ENCODE data around the gene WDR64.

Gene WDR64

DNA sequence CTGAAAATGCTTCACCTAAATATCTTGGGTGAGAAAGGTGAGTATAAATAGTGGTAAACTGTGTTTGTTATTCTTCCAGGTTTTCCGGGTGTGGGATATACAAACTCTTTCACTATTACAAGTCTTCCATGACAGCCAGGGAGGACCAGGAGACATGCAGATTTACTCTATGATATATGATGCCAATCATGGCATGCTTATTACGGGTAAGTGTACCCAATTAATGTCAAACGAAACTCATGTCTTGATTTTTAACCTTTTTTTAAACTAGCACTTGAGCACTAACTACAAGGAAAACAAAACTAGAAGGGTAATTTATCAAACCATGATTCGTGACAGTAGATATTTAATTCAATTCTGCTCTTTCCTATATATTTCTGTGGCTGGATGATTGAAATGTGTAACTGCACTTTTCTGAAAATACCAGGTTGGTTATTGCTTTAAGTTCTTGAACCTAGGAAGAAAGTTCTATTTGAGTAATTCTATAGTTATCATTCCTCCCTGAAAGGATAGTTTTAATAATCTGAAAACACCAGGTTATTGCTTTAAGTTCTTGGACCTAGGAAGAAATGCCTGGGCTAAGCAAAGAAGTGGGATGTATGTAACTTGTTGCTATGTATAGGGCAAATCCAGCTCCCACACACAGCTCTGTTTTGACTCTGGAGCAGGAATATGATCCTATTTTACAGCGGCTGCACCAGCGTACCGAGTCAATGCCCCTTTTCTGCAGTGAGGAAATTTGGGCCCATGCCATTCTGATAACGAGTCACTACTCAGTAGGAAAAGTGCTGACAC, 86.4 kb downstream of the WDR64 start:
- DNase-seq = no peak
- ATAC-seq = no peak

DNA sequence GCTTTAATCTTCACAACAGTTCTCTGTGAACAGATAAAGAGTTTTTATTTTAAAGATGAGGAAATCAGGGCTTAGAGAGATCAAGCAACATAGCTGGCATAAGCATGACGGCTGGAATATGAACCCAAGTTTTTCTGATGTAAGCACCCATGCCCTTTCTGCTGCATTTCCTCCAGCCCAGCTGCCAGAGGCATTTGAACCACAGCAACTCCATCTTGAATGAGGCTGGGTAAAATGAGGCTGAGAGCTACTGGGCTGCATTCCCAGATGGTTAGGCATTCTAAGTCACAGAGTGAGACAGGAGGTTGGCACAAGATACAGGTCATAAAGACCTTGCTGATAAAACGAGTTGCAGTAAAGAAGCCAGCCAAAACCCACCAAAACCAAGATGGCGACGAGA, 90.0 kb downstream of the WDR64 start:
- DNase-seq (no peak), ATAC-seq (no peak)

DNA sequence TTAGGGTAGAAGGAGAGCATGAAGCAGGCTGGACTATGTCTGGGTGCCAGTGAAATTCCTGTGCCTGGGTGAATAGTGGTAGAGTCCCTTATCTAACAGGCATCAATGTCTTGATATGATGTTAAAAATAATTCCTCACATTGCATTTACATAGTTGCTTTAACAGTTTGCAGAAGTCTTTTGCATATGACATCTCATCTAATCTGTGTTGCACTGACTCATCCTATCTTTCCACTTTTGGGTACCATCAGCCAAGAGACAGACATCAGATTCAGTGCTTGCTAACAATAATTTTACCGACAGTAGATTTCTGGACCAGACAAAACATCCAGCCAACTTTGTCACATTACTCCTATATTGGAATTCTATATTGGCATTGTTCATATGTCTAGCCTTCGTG, 92.5 kb downstream of the WDR64 start:
- no peak for ATAC-seq
- DNase-seq = no peak

DNA sequence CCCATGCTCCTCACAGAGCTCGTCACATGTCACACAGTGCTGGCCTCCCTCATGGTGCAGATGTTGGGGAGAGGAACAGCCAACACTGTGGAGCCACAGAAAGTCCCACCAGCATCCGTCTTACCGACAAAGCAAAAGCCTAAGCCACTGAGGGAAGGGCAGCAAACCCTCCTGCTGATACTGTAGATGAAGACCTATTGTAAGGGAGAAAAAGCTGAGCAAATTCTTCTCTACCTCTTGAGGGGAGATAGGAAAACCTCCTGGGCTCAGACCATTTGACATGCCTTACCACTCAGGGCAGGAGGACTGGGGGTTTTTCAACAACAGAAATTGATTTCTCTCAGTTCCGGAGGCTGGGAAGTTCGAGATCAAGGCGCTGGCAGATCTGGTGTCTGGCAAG, 95.9 kb downstream of the WDR64 start:
- ATAC-seq = no peak
- DNase-seq = no peak

DNA sequence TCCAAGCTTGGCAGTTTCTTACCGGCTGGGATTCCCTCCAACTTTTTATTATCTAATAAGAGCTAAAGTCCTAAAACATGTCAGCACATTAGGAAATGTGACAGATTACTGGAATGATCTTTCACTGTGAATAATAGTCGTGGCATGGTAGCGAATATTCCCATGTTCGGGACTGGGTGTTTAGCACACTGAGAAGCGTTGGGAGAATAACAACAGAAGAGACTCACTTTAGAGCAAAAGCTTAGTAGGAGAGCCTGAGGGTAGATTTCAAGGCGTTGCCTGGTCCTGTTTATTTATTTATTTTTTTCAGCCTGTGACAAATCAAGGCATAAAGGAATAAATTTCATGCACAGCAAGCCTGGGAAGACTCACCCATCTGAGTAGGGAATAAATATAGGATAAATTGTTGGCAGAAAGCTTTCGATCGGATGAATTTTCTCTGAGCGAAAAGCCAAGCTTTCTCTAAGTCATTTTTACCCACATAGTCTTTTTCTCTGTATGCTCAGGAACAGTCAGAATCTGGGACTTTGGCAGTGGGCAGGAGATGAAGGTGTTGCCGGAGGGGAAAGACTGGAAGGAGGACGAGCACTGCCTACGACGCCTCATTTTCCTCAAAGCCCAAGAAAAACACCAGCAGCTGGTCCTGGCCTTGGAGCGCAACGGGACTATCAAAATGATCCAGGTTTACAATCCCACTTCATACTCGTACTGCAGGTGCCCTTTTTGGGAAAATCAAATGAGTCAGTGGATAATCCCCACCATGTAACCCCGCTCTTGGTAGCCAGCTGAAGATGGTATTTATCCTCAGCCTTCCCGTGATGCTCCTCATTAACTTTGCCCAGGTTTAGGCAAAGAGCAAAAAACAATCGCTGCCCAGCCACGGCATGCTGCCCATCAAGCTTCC, 97.2 kb downstream of the WDR64 start:
- ATAC-seq = no peak

DNA sequence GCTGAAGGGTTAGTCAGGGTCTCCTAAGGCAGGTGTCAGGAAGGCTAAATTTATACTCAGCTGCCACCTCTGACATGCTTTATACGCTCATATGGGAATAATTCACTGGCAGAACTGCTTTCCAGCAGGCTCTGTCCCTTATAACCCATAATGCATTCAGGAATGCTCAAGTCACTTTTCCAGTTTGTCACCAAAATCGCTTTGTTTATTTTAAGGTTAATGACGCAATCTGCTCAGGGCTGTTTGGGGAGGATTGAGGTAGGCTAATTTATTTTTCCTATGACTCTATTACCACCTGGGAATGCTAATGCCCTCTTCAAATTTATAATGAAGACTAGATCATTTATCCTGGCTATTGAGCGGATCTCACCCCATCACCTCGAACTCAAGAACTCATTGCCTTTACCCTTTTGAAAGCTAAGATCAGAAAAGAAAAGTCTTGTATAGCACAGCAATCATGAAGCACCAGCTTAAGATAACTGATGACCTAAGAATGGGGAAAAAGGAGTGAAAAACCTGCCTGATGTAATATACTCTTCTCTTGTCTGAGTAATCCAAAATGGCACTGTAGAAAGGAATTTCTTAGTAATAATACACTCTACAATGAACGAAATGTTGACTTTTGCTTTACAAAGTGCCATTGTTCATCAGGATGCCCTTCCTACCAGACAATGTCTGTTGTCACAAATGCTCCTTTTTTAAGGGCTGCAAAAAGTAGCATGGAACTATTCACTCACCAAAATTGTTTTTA, 98.0 kb downstream of the WDR64 start:
- DNase-seq = no peak
- ATAC-seq = no peak

More for the DNA sequence above, 97.2 kb downstream of the WDR64 start:
- DNase-seq = no peak

DNA sequence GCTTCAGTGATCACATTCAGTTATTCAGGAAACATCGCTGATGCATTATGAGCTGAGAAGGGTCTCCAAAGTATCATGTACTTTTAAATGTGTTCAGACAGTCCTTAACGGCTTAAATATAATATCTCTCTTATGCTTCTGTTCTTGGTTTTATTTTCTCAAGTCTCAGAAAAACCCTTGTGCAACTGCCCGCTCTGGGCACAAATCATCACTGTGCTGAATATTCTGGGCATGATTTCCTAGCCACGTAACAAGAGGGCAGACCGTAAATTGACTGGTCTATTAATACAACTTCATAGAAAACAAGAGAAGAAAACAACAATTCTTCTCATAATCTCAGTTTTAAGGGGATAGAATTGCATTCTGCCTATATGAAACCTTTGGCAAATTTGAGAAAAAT, 99.4 kb downstream of the WDR64 start:
- no peak for DNase-seq
- ATAC-seq = no peak

DNA sequence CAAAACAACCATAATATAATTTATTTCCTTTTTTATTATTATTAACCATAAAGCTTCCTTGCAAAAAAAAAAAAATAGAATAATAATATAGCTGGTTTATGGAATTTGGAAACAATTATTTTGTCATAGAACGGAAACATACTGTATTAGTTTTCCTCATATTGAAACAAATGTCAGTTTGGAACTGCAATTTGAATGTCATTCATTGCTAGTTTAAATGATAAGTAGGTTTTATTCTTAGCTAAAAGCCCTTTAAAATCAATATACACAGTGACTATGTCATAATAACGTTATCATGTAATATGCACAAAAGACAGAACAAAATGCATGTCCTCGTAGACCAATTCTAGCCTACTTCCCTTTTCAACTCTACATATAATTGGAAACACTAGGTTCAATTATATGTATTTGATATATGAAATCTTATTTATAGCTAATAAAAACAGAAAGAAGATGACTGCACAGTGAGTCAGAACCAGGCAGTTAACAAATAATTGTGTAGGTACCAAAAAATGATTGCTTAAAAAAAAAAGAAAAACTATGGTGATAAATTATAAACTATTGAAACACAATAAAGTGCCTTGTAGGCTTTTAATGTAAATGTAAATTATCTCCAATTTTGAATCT, 110.7 kb downstream of the WDR64 start:
- DNase-seq (no peak), ATAC-seq (no peak)

DNA sequence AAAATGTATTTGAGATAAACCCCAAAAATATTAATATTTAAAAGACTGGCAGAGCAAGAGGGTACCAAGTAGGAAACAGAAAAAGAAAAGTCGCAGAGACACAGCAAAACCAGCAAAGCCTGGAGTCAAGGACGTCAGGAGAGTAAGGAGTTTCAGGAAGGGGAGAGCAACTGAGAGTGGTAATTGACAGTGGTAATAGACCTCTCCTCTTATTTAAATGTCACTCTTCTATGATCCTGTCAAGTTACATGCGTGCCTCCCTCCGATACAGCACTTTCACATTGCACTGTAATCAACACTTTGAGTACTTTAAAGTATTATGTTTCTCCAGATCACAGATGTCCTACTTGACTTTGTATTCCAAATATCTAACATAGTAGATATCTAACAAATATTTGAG, 113.3 kb downstream of the WDR64 start:
- no peak for ATAC-seq
- no peak for DNase-seq

DNA sequence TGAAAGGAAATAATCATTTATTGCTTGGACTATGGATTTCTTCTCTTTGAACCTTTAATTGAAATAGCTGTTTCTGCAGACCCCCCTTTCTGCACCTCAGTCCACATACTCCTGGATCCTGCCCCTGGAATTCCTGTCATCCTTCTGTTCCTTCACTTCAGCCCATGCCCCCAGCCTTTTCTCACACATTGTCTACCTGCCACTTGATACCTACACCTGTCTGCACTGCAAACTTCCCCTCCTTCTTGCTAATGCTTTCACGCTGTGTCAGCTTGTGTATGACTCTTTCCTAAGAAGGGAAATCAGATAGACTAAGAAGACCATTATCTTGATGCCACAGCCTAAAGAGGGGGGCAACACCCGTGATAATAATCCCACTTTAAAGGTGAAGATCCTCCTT, 115.7 kb downstream of the WDR64 start:
- DNase-seq (no peak), ATAC-seq (no peak)

DNA sequence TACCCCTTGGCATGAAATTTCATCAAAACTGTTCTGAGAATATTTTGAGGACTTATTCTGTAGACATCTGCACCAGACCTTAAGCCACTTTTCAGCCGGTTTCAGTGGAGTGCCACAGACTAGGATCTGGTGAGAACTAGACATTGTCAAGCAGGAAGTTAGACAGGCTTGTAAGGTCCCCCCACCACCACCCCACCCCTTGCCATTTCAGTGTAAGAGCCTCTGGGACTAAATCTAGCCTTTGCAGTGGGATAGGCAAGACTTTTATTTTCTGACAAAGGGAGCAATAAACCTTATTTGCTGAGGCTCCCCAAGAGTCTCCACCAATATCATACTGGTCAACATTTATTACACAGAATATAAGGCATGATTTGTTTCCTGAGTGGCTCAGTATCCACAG, 118.0 kb downstream of the WDR64 start:
- DNase-seq (no peak), ATAC-seq (no peak)

DNA sequence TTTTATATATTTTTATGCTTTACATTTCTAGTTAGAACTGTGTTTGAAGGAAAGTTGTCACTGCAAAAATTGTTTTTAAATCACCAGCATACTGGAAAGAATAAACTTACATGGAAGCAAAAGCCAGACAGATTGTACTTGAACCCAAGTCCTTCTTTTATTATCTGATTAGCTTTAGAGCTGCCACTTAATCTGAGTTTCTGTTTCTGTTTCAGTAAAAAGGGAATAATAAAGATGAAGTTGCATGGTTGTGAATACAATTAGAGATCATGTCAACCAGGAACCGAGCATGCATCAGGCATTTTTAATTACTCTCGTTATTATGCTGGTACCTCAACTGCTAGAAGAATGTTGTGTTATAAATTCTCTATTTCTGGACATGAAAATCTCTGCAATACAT, 119.0 kb downstream of the WDR64 start:
- no peak for ATAC-seq

DNA sequence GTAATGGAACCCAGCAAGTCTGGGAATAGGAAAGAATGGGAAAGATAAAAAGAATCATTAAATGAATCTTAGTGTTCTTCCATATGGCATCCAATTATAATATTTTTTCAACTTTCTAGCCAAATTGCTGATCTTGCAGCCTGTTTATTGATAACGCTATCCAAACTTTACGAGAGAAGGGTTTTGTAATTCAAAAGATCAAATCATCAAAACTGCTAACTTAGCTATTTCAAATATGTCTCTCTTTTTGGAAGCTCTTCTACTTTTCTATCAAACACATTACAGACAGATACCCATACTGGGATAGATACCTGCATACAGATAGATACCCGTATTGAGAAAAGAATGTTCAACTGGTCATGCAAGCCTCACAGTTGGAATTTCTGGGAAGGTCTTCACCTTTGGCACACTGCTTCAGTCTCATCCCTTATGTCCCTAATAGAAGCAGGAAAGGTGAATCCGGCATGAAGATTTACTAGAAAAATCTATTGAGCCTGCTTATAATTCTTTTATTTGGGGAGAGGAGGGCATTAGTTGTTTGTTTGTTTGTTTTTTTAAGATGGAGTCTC, 120.9 kb downstream of the WDR64 start:
- DNase-seq = no peak
- no peak for ATAC-seq

More for the DNA sequence above, 119.0 kb downstream of the WDR64 start:
- no peak for DNase-seq

DNA sequence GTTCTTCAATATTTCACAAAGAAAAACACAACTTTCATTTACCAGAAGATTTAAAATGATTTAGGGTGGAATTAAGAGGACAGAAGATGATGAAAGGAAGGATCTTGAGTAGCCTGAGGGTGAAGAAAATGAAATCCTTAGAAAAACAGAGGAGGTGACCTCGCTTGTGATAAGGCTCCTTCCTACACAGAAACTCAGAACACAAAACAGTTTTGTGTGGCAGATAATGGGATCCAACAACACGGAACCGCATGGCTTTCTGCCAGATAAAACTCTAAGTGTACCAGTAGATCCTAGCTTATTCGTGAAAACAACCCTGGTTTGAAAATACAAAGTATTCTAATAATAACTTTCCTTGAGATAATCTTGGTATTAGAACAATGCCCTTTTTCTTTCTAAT, 121.9 kb downstream of the WDR64 start:
- ATAC-seq = no peak

DNA sequence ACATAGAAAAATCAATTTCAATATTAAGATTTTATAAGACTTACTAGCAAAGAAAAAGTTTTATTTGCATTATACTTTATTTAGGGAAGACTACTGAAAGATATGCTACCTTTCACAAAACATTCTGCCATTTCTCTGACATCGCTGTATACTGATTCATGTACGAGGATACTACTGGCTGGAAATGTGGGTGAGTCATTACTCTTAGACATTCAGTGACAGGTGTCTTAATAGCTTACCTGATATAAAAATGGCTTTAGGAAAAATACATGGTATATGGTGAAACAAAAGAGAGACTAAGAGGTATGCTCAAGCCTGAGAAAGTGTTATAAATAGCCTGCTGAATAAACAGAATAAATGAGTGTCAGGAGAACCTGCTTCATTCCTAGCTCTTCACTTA, 122.9 kb downstream of the WDR64 start:
- no peak for ATAC-seq
- DNase-seq = no peak

More for the DNA sequence above, 121.9 kb downstream of the WDR64 start:
- DNase-seq = no peak

DNA sequence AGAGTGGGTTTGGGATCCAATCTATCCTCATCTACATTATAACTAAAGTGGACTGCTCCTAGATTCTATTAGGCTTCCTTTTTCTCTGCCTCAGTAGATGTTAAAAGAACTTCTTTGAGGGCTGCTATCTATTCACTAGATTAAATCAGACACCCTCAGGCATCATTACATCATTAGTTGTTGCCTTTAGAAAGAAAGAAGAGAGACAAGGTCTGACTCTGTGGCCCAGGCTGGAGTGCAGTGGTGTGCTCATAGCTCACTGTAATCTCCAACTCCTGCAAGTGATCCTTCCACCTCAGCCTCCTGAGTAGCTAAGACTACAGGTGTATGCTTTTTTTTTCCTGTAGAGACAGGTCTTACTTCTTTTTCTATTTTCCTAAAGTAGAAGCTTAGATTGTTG, 124.8 kb downstream of the WDR64 start:
- ATAC-seq (no peak), DNase-seq (no peak)

DNA sequence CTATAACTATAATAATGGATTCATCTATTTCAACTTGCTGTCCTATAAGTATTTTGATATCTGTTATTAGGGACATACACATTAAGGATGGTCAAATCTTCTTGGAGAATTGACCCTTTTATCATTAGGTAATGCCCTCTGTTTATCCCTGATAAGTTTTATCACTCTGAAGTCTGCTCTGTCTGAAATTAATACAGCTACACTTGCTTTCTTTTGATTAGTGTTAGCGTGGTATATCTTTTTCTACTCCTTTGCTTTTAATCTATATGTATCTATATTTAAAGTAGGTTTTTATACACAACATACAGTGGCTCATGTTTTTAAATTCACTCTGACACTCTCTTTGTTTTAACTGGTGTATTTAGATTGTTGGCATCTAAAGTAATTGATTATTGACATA, 126.0 kb downstream of the WDR64 start:
- no peak for ATAC-seq

DNA sequence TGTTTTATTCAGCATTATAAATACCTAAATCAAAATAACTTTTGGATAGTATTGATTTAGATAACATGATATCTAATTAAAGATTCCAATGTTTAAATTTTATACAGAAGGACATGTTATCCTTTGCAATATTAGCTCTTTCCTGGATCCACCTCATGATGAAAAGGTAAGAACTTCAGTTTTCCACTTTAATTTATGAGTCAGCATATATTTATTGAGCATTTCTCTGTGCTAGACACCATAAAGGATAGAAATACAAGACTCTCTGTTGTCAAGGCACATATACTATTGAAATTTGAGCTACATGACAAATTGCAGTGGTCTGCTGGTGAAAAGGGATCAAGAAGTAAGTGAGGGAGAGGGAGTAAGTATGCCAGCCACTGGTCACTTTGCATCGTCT, 127.8 kb downstream of the WDR64 start:
- no peak for DNase-seq
- no peak for ATAC-seq

More for the DNA sequence above, 126.0 kb downstream of the WDR64 start:
- no peak for DNase-seq

DNA sequence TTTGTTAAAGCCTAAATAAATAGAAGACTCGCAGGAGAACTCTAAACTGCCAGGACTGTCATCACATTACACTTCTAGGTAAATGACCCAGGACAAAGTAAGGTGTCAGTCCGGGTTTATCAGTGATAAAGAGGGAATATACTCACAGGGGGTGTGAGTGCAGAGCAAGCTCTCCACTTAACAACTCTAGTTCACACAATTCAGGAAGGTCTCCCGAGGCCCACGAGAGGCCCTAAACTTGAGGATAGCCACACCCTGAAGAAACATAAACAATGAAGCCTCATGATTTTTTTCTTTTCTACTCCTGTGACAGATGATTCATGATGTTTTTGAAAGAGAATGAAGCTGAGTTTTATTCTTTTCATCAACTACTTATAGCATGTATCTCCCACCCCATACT, 130.3 kb downstream of the WDR64 start:
- ATAC-seq = no peak
- no peak for DNase-seq

DNA sequence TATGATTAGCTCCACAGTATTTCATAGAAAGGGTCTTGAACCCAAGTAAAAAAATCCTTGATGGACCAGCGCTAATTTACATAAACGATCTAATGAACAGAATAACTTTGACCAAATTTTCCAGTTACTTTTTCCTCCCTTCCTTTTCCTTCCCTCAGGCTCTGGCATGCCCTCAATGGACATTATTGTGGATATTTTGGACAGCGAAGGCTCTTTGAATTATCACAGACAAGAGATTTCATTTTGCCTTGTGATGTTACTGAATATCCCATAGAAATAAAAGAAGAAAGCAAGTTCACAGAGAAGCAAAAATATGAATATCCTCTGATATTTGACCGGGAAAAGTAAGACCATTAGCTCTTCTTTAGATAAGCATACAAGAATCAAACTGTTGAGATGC, 135.6 kb downstream of the WDR64 start:
- ATAC-seq = no peak

DNA sequence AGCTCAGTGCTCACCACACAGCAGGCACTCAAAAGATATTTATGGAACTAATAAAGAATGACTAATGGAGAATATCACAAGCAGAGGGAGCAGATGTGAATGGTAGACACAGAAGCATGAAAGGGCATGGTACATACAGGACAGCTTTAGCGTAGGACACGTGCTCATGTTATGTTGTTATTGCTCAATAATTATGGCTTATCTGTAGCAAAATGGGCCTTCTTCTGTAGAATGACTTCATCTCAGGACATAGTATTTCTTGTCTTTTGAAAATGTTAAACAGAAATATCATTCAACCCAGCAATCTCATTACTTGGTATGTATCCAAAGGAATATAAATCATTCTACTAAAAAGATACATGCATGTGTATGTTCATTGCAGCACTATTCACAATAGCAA, 137.0 kb downstream of the WDR64 start:
- DNase-seq = no peak
- ATAC-seq = no peak

More for the DNA sequence above, 135.6 kb downstream of the WDR64 start:
- DNase-seq = no peak

DNA sequence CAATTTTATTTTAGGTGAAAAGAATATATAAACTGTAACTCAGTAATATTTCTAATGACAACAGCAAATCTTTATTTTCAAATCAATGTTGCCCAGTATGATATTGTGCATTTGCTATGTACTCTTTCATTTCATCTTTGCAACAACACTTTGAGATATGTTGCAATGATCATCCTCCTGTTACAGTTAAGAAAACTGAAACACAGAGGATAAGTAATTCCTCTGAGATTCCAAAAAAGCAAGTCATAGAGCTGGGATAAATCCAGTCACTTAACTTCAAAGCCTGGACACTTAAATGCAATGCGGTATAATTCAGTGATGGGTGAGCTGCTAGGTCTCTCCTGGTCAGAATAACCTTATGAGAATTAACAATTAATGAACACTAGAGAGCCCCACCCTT, 147.3 kb downstream of the WDR64 start:
- DNase-seq (no peak), ATAC-seq (no peak)

Measured in stimulated activated naive CD8-positive, alpha-beta T cell treated with anti-CD3 and anti-CD28 coated beads, Interleukin-15, Interleukin-2, amounts not matched to agents 100 U/mL and 50 U/mL, for 24 hours (primary cell).